Left kidney (tissue), 2 donors: ENCODE data around the gene COQ9. TPM values are rescaled to one million over a fixed set of nuclear protein-coding genes. Genes with fewer than 3 reads are reported as not detected.
A peak's percentile ranks its signal among the peaks of the same experiment; 100 is the strongest.

Source experiments
- DNase-seq: peaks from one replicate; pipeline ENCODE4 v3.0.0-alpha.2; 2013
- polyA plus RNA-seq: library from polyadenylated mRNA; unstranded; fragments of 120-200 nt; gene quantifications from one replicate; pipeline ENCODE4 v1.2.1, GENCODE V29; 2013; ENCODE audit not compliant: insufficient read length

COQ9 gene
- polyA plus RNA-seq, 1 donor = 106 TPM

DNA sequence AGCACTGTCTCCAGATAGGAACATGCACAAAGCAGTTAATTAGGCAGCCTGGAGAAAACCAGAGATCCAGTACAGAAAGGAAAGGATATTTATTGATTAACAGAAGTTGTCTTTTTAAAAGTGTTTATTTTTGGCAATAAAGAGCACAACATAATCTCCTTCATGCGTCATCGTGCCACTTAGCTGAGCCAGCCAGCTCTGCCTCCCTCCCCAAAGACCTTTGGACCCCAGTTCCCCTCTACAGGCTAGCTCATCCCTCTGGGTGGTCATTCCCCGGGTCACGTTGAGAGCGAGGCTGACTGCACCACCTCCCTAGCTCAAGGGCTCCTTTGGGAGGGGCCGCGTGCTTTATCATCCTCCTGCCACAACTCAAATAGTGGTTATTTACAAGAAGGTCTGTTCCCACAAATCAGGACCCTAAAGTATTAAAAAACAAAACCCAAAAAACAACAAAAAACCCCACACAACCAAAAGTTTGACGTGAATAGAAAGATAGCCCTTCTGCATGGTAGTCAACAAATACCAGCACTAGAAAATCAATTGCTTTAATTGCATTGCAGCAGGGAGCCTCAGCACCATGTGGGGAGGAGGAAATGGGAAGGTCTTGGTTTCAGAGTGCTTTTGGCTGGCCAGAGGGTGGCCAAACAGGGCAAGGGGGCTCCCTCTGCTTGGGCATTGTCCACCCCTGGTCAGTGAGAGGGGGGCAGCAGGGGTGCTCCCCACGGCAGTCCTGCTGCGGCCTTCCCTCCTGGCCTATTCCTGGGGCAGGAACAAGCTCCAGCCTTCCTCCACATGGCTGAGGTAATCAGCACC, 24.8 kb downstream of the COQ9 start:
- no peak for DNase-seq

- no peak for DNase-seq
Measured at GRCh38 chr16:57472665-57473060, 25.4 kb downstream of the COQ9 start.

- no peak for DNase-seq
Measured at GRCh38 chr16:57473176-57473840, 26.0 kb downstream of the COQ9 start.

- no peak for DNase-seq
Measured at GRCh38 chr16:57473906-57474305, 26.6 kb downstream of the COQ9 start.

DNA sequence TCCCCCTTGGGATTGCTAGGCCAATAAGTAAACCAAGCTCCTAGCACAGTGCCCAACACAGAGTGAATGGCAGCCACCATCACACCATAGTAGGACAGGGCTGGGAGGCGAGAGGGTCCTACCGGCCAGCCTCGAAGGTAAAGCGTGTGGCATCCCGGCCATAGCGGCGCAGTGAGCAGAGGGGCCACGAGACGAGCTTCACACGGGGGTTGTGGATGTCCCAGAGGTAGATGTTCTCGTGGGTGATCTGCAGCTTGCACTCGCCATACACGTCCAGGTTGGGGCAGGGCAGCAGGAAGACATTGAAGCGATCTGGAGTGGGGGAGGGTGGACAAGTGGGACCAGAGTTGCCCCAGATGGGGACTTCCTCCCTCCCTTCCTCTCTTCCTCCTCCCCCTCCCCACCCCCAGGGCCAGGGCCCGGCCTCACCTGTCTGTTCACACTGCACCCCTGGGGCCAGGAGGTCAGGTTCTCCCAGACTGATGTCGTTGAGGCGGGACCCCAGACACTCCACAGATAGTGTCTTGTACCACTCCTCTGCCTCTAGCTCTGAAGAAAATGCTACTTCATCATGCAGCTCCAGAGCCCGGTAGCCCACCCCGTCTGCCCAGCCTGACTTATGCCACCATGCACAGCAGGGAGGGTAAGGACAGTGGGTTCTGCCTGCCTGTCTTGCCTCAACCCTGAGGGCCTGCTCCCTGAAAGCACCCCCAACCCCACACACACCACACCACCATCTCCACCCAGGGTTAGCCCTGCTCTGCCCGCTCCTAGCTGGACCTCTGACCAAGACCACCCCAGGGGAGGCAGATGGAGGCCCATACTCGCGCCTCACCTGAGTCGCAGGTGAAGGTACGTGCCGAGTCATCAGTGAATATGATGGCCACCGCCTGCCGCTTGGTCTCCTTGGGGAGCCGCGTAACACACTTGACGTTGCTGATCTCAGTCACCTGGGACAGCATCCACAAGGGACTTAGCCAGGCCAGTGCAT, 27.7 kb downstream of the COQ9 start:
- DNase-seq = no peak

DNA sequence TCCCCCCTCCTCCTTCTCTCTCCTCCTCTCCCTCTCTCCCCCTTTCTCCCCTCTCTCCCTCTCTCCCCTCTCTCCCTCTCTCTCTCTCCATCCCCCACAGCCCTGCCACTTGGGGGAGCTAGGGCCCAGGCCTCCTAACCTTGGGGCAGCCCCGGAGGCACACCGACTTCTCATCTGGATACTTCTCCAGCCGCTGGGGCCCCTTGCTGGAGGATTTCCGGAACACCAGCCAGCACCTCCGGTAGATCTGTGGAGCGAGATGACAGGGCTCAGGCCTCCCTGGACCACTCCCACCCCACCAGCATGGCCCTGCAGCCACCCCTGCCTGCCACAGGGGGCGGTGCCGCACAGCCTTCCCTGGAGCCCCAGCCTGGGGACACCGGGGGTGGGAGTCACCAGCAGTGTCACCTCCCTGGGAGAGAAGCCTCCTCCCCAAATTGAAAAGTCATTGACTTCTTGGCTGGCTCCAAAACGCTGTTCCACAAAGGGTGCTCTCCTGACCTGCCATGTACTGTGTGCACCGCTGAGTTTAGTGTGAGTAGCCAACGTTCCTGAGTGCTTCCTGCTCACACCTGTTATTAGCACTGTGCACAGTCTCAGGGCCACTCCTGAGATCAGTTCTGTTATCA, 28.5 kb downstream of the COQ9 start:
- peak; percentile 53 for DNase-seq

GRCh38 chr16:57476546-57477410, 29.5 kb downstream of the COQ9 start:
- DNase-seq = no peak

DNA sequence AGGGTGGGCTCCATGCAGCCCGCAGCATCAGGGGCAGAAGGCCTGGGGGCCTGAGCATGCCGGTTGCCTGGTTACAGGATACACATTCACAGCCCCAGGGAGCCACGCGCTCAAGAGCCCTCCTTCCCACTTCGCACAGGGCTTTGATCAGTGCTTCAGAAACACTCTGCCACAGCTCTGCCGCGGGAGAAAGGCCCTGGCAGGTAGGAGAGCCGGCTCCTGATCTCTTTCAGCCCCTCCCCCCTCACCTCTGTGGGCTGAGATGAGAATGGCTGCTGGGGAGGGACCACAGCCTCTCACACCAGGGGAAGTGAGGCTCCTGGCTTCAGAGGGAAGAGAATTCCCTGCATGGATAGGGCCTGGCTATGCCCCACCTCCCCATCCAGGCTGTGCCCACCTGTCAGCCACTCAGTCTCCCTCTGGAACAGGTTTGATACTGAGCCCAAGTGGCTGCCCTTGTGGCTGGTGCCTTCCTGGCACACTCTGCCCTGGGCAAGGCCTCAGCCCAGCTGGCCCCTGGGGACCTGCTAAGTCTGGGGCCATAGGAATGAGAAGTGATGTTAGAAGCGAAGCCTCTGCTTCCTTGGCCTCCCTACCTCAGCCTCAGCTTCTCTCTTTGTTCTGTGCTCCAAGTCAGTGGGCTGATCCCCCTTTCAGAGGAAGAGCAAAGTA, 30.4 kb downstream of the COQ9 start:
- DNase-seq = no peak

- DNase-seq = no peak
Measured at GRCh38 chr16:57478396-57479204, 31.3 kb downstream of the COQ9 start.

DNA sequence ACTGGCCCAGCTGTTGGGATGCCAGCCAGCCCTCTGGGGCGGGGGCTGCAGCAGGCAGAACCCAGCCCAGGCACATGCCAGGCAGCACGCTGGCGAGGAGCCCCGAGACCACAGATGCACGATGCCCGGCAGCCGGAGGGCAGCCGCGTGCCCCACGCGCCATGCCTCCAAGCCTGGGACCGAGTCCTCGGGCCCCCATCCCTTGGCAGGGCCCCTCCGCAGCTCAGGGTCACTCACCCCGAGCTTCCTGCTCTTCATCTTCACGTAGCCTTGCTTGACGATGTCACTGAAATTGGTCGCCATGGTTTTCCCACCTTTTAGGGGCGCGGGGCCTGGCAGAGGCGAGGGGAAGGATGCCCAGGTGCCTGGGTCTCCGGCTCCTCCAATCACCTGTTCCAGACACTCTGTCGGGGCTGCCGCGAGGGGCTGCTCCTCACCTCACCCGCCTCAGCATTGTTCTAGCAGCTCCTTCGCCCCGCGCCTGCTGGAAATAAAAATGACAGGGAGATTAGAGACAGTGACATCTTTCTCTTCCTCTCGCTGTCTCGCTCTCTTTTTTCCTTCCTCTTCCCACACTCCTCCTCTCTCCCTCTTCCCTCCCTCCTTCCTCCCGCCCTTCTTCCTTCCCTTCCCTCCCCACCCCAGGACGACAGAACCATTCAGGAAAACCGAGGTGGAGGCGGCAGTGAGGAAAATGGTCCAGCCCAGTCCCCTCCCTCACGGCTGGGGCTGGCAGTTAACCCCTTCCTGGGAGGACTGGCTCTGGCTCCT, 32.1 kb downstream of the COQ9 start:
- DNase-seq = peak; percentile 65

- DNase-seq = no peak
Measured at GRCh38 chr16:57479976-57480753, 32.9 kb downstream of the COQ9 start.

DNA sequence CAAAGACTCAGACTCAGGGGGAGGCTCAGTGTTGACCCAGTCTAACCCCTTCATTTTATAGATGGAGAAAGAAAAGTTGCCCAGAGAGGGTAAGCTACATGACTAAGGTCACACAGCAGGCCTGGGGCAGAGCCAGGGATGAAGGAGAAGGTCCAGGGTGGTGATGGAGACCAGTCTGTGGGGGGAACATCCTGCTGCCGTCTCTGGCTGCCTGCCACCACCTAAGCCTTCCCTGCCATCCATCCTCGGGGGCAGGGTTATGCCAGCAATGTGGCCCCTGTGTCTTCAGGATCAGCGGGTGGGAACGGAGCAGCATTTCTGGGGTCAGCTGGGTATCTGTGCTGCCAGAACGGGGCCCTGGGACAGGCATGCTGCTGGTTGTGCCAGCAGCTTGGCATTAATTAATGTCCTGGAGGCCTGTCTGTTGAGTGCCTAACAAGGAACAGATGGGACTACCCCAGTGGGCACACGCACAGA, 33.5 kb downstream of the COQ9 start:
- no peak for DNase-seq

DNA sequence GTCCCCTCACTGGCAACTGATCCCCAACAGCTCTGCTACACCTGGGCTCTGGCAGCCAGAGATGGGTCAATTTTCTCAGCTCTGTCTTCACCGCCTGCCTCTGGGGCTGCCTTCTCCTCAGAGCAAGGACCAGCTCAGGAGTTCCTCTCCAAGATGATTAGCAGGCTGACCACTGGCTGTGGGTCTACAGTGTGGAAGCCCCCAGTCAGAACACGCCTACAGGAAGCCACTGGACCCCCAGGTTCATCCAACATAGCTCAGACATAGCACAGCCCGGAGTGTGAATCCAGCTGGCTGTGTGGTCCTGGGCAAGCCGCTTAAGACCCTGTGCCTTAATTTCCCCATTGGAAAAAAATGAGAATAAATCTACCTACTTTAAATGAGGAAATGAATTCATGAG, 34.1 kb downstream of the COQ9 start:
- DNase-seq = no peak

- DNase-seq = no peak
Measured at GRCh38 chr16:57482845-57483545, 35.7 kb downstream of the COQ9 start.

DNA sequence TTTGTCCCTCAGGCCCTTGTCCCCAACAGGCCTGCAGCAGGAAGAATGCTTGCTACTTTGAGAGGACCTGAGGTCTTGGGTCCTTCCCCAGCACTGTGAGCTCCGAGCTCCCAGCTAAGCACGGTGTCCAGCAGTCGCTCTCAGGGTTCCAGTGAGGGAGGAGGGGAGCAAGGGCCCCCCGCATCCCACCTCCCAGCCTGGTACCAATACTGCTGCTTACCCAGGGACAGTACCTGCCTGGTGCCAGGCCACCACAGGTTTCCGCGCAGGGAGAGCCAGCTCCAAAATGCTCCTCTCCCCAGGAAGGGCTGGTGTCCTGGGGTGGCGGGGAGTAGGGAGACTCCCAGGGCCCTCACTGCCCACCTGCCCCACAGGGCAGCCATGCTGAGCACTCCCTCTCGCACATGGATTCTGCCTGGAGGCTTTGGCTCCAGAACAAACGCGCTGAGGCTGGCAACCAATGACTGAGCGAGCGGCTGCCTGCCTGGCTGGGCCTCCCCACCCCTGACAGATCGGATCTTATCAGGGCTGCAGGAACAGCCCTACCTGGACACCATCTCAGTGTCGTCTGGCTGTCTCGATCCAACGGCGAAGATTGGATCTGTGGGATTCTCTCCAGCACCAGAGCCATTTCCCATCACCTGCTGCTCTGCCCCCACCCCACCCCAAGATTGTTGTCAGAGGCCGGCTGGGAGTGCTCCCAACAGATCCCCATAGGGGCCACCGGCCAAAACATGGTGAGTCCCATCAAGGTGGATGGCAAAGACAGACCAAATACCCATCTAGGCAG, 36.6 kb downstream of the COQ9 start:
- DNase-seq = no peak

GRCh38 chr16:57484515-57485005, 37.3 kb downstream of the COQ9 start:
- no peak for DNase-seq
